H9 (cell line): ENCODE measurements around the gene UGT2B17. TPM values are rescaled to one million over a fixed set of nuclear protein-coding genes. Genes with fewer than 3 reads are reported as not detected.
"Not testable (repeated sequence)": the region's sequence is repeated elsewhere in the genome, so short reads cannot be mapped to it uniquely, and the experiment has no call there.

Source experiments
- DNase-seq: peaks from one replicate; pipeline ENCODE4 v3.0.0-alpha.2; 2017
- H2AFZ ChIP-seq: one replicate; pipeline ENCODE4 v1.6.1; 2013; ENCODE audit warnings: mild to moderate bottlenecking, low read length, control low read depth, moderate library complexity
- H2AK5ac ChIP-seq: 2 replicates; pipeline ENCODE4 v1.6.1; 2013; ENCODE audit warnings: low read length, control low read depth, mixed read lengths; ENCODE audit not compliant: insufficient read length
- H2BK120ac ChIP-seq: one replicate; pipeline ENCODE4 v1.6.1; 2013; ENCODE audit warnings: low read depth, mild to moderate bottlenecking, low read length, control low read depth, inconsistent platforms; ENCODE audit not compliant: poor library complexity, severe bottlenecking
- H2BK12ac ChIP-seq: 2 replicates; pipeline ENCODE4 v1.6.1; 2013; ENCODE audit warnings: low read length, control low read depth, mixed read lengths, low read depth; ENCODE audit not compliant: insufficient read length
- H2BK15ac ChIP-seq: 2 replicates; pipeline ENCODE4 v1.6.1; 2013; ENCODE audit warnings: low read depth, low read length, control low read depth
- H2BK20ac ChIP-seq: one replicate; pipeline ENCODE4 v1.6.1; 2013; ENCODE audit warnings: low read depth, mild to moderate bottlenecking, low read length, control low read depth, inconsistent platforms; ENCODE audit not compliant: poor library complexity, severe bottlenecking
- H2BK5ac ChIP-seq: 2 replicates; pipeline ENCODE4 v1.6.1; 2013; ENCODE audit warnings: low read length, control low read depth, mixed read lengths; ENCODE audit not compliant: insufficient read length
- H3K14ac ChIP-seq: 2 replicates; pipeline ENCODE4 v1.6.1; 2013; ENCODE audit warnings: low read length, control low read depth; ENCODE audit not compliant: insufficient read depth
- H3K18ac ChIP-seq: 2 replicates; pipeline ENCODE4 v1.6.1; 2013; ENCODE audit warnings: low read depth, mild to moderate bottlenecking, mixed read lengths, low read length, control low read depth; ENCODE audit not compliant: insufficient read length
- H3K23ac ChIP-seq: 2 replicates; pipeline ENCODE4 v1.6.1; 2013; ENCODE audit warnings: low read length, control low read depth, mixed read lengths, low read depth; ENCODE audit not compliant: insufficient read length
- H3K23me2 ChIP-seq: 2 replicates; pipeline ENCODE4 v1.6.1; 2013; ENCODE audit warnings: low read depth, mild to moderate bottlenecking, mixed read lengths, low read length, control low read depth; ENCODE audit not compliant: insufficient read length, poor library complexity, severe bottlenecking
- H3K27ac ChIP-seq: 2 replicates; pipeline ENCODE4 v1.5.1; 2013; ENCODE audit warnings: low read length, control low read depth, mixed read lengths, low read depth; ENCODE audit not compliant: insufficient read length
- H3K27me3 ChIP-seq: 2 replicates; pipeline ENCODE4 v1.6.1; 2013; ENCODE audit warnings: low read length, control low read depth, inconsistent platforms; ENCODE audit not compliant: insufficient read depth
- H3K4ac ChIP-seq: 2 replicates; pipeline ENCODE4 v1.6.1; 2013; ENCODE audit warnings: low read depth, mild to moderate bottlenecking, control low read depth, inconsistent platforms, low read length, moderate library complexity
- H3K4me1 ChIP-seq: 2 replicates; pipeline ENCODE4 v1.6.1; 2013; ENCODE audit warnings: low read length, control low read depth, inconsistent platforms; ENCODE audit not compliant: insufficient read depth
- H3K4me2 ChIP-seq: 2 replicates; pipeline ENCODE4 v1.6.1; 2013; ENCODE audit warnings: low read length, control low read depth, mixed read lengths; ENCODE audit not compliant: insufficient read length, insufficient read depth
- H3K56ac ChIP-seq: 2 replicates; pipeline ENCODE4 v1.6.1; 2013; ENCODE audit warnings: low read depth, mild to moderate bottlenecking, mixed read lengths, low read length, control low read depth; ENCODE audit not compliant: insufficient read length
- H3K79me1 ChIP-seq: 2 replicates; pipeline ENCODE4 v1.6.1; 2013; ENCODE audit warnings: low read depth, mild to moderate bottlenecking, moderate library complexity, low read length, control low read depth, inconsistent platforms; ENCODE audit not compliant: insufficient read depth, poor library complexity, severe bottlenecking
- H3K79me2 ChIP-seq: 2 replicates; pipeline ENCODE4 v1.6.1; 2013; ENCODE audit warnings: low read length, control low read depth, inconsistent platforms; ENCODE audit not compliant: insufficient read depth
- H3K9ac ChIP-seq: 2 replicates; pipeline ENCODE4 v1.6.1; 2013; ENCODE audit warnings: low read length, control low read depth, mixed read lengths; ENCODE audit not compliant: insufficient read length; ENCODE audit errors: extremely low read depth
- H3K9me3 ChIP-seq: one replicate; pipeline ENCODE4 v1.6.1; 2013; ENCODE audit warnings: low read depth, low read length, inconsistent platforms; ENCODE audit not compliant: control insufficient read depth
- H3T11ph ChIP-seq: one replicate; pipeline ENCODE4 v1.6.1; 2013; ENCODE audit warnings: mild to moderate bottlenecking, low read length, control low read depth, inconsistent platforms
- H4K20me1 ChIP-seq: one replicate; pipeline ENCODE4 v1.6.1; 2013; ENCODE audit not compliant: control insufficient read depth, insufficient read length, insufficient read depth
- H4K5ac ChIP-seq: 2 replicates; pipeline ENCODE4 v1.6.1; 2013; ENCODE audit warnings: low read depth, mild to moderate bottlenecking, mixed read lengths, low read length, control low read depth; ENCODE audit not compliant: insufficient read length
- H4K8ac ChIP-seq: replicated peaks from 2 replicates; pipeline ENCODE4 v1.6.1; 2013; ENCODE audit warnings: low read length, control low read depth, mixed read lengths, low read depth; ENCODE audit not compliant: insufficient read length
- H4K91ac ChIP-seq: 2 replicates; pipeline ENCODE4 v1.6.1; 2013; ENCODE audit warnings: low read depth, mild to moderate bottlenecking, moderate library complexity, mixed read lengths, low read length, control low read depth; ENCODE audit not compliant: insufficient read length
- H3K27ac Mint-ChIP-seq, 3 experiments: 2 replicates in 2 of 3; 3 replicates in 1 of 3; pipeline ENCODE4 v1.8.0; 2020 to 2021; ENCODE audit warnings: mixed read lengths in 3 of 3, mild to moderate bottlenecking in 1 of 3, moderate library complexity in 1 of 3
- H3K27me3 Mint-ChIP-seq: 2 replicates; pipeline ENCODE4 v1.8.0; 2021; ENCODE audit warnings: low read depth, mild to moderate bottlenecking, moderate library complexity, mixed read lengths
- H3K36me3 Mint-ChIP-seq, 3 experiments: 2 replicates in 2 of 3; 3 replicates in 1 of 3; pipeline ENCODE4 v1.8.0; 2020 to 2021; ENCODE audit warnings: low read depth in 3 of 3, mixed read lengths in 3 of 3; ENCODE audit not compliant: insufficient read depth in 1 of 3
- H3K4me1 Mint-ChIP-seq, 2 experiments: 2 replicates each; pipeline ENCODE4 v1.8.0; 2020; ENCODE audit warnings: mixed read lengths in 2 of 2
- H3K4me3 Mint-ChIP-seq, 2 experiments: 2 replicates in 1 of 2; 3 replicates in 1 of 2; pipeline ENCODE4 v1.8.0; 2020 to 2021; ENCODE audit warnings: mild to moderate bottlenecking in 2 of 2, mixed read lengths in 2 of 2, moderate library complexity in 1 of 2
- H3K9me3 Mint-ChIP-seq, 2 experiments: 2 replicates in 1 of 2; 3 replicates in 1 of 2; pipeline ENCODE4 v1.8.0; 2020; ENCODE audit warnings: mild to moderate bottlenecking in 2 of 2, mixed read lengths in 2 of 2, moderate library complexity in 1 of 2
- CTCF ChIP-seq: fragments of 200-600 bp; sonication (generic); conservative IDR thresholded peaks from 3 replicates; pipeline ENCODE4 v1.8.0; 2021; ENCODE audit warnings: antibody characterized with exemption, mild to moderate bottlenecking
- WGBS: extraction: QIAGEN DNeasy Blood & Tissue Kit; methylation state at CpG from one replicate; pipeline ENCODE4 v1.1.7; 2013; ENCODE audit warnings: missing lambda C conversion rate, low lambda C conversion rate, mixed read lengths; ENCODE audit not compliant: insufficient read length; ENCODE audit errors: extremely low coverage; 5-methylcytosine and 5-hydroxymethylcytosine counted together
- total RNA-seq: library from RNA; stranded (reverse); gene quantifications from 2 replicates; pipeline ENCODE4 v1.2.1, GENCODE V29; 2021

Gene UGT2B17
- total RNA-seq, 1 experiment from 2014 or later, result not detected

GRCh38 chr4:68577590-68577989, 1.5 kb upstream of the UGT2B17 start:
- no peak overlapping the region for H3T11ph ChIP-seq
- TF ChIP-seq CTCF, result no peak
- no peak overlapping the region for H3K27ac ChIP-seq
- H4K8ac ChIP-seq, result no peak overlapping the region
- WGBS, result no CpG with 5 or more reads among the region's 3 CpGs
- H4K5ac ChIP-seq, result no peak overlapping the region
- H3K18ac ChIP-seq, result no peak overlapping the region
- no peaks in the 10 kb centered on the region for H3K79me1 ChIP-seq
- H2BK5ac ChIP-seq, result no peak overlapping the region
- Mint-ChIP-seq H3K9me3 (no peaks in the 10 kb centered on the region; a peak in 2 of 5 replicates), H3K4me3 (no peak overlapping the region), H3K36me3 (no peaks in the 10 kb centered on the region; a peak in 3 of 7 replicates), H3K27me3 (no peaks in the 10 kb centered on the region), H3K27ac (no peak overlapping the region; a peak in 1 of 7 replicates), H3K4me1 (no peaks in the 10 kb centered on the region)
- H3K23me2 ChIP-seq, result no peaks in the 10 kb centered on the region
- H2BK15ac ChIP-seq, result no peak overlapping the region
- H3K4ac ChIP-seq, result no peak overlapping the region
- H2BK120ac ChIP-seq, result no peak overlapping the region
- no peak overlapping the region for H2BK20ac ChIP-seq
- no peak for DNase-seq
- H3K56ac ChIP-seq, result no peak overlapping the region
- H3K9me3 ChIP-seq, result no peaks in the 10 kb centered on the region
- no peaks in the 10 kb centered on the region for H3K27me3 ChIP-seq
- H3K4me2 ChIP-seq, result no peak overlapping the region
- H4K91ac ChIP-seq, result no peak overlapping the region
- H3K9ac ChIP-seq, result no peak overlapping the region
- H3K23ac ChIP-seq, result no peak overlapping the region
- no peak overlapping the region for H3K14ac ChIP-seq
- no peaks in the 10 kb centered on the region for H3K4me1 ChIP-seq
- no peaks in the 10 kb centered on the region for H3K79me2 ChIP-seq
- H4K20me1 ChIP-seq, result no peaks in the 10 kb centered on the region
- no peak overlapping the region for H2BK12ac ChIP-seq
- no peak overlapping the region for H2AK5ac ChIP-seq
- no peak overlapping the region for H2AFZ ChIP-seq

GRCh38 chr4:68575636-68576035, 486 bp downstream of the UGT2B17 start:
- not testable (repeated sequence) for H2BK120ac ChIP-seq, H2BK20ac ChIP-seq, H3K4me1 Mint-ChIP-seq, H3K23me2 ChIP-seq, H2BK15ac ChIP-seq, DNase-seq, H3K9me3 ChIP-seq, H3K4me2 ChIP-seq, H3K27ac ChIP-seq, H2AK5ac ChIP-seq, H3K36me3 Mint-ChIP-seq, H3K23ac ChIP-seq, H4K8ac ChIP-seq, H3K79me1 ChIP-seq, H3K9me3 Mint-ChIP-seq, H3K27me3 Mint-ChIP-seq, H2BK5ac ChIP-seq, H3T11ph ChIP-seq, H3K27ac Mint-ChIP-seq, H3K18ac ChIP-seq, H3K9ac ChIP-seq, H3K4me1 ChIP-seq, H4K5ac ChIP-seq, H3K14ac ChIP-seq, H3K27me3 ChIP-seq, H3K4me3 Mint-ChIP-seq, H2AFZ ChIP-seq, H3K4ac ChIP-seq, H3K79me2 ChIP-seq, H2BK12ac ChIP-seq, H3K56ac ChIP-seq, H4K20me1 ChIP-seq, H4K91ac ChIP-seq
- no CpG with 5 or more reads among the region's 5 CpGs for WGBS
